H9 (cell line): ENCODE data around the gene ICAM2. TPM values are rescaled to one million over a fixed set of nuclear protein-coding genes. Genes with fewer than 3 reads are reported as not detected.

Experiments used
- DNase-seq: peaks from one replicate; pipeline ENCODE4 v3.0.0-alpha.2; 2017
- H2AFZ ChIP-seq: one replicate; pipeline ENCODE4 v1.6.1; 2013; ENCODE audit warnings: mild to moderate bottlenecking, low read length, control low read depth, moderate library complexity
- H2AK5ac ChIP-seq: 2 replicates; pipeline ENCODE4 v1.6.1; 2013; ENCODE audit warnings: low read length, control low read depth, mixed read lengths; ENCODE audit not compliant: insufficient read length
- H2BK120ac ChIP-seq: one replicate; pipeline ENCODE4 v1.6.1; 2013; ENCODE audit warnings: low read depth, mild to moderate bottlenecking, low read length, control low read depth, inconsistent platforms; ENCODE audit not compliant: poor library complexity, severe bottlenecking
- H2BK12ac ChIP-seq: 2 replicates; pipeline ENCODE4 v1.6.1; 2013; ENCODE audit warnings: low read length, control low read depth, mixed read lengths, low read depth; ENCODE audit not compliant: insufficient read length
- H2BK15ac ChIP-seq: 2 replicates; pipeline ENCODE4 v1.6.1; 2013; ENCODE audit warnings: low read depth, low read length, control low read depth
- H2BK20ac ChIP-seq: one replicate; pipeline ENCODE4 v1.6.1; 2013; ENCODE audit warnings: low read depth, mild to moderate bottlenecking, low read length, control low read depth, inconsistent platforms; ENCODE audit not compliant: poor library complexity, severe bottlenecking
- H2BK5ac ChIP-seq: 2 replicates; pipeline ENCODE4 v1.6.1; 2013; ENCODE audit warnings: low read length, control low read depth, mixed read lengths; ENCODE audit not compliant: insufficient read length
- H3K14ac ChIP-seq: 2 replicates; pipeline ENCODE4 v1.6.1; 2013; ENCODE audit warnings: low read length, control low read depth; ENCODE audit not compliant: insufficient read depth
- H3K18ac ChIP-seq: 2 replicates; pipeline ENCODE4 v1.6.1; 2013; ENCODE audit warnings: low read depth, mild to moderate bottlenecking, mixed read lengths, low read length, control low read depth; ENCODE audit not compliant: insufficient read length
- H3K23ac ChIP-seq: 2 replicates; pipeline ENCODE4 v1.6.1; 2013; ENCODE audit warnings: low read length, control low read depth, mixed read lengths, low read depth; ENCODE audit not compliant: insufficient read length
- H3K23me2 ChIP-seq: 2 replicates; pipeline ENCODE4 v1.6.1; 2013; ENCODE audit warnings: low read depth, mild to moderate bottlenecking, mixed read lengths, low read length, control low read depth; ENCODE audit not compliant: insufficient read length, poor library complexity, severe bottlenecking
- H3K27ac ChIP-seq: 2 replicates; pipeline ENCODE4 v1.5.1; 2013; ENCODE audit warnings: low read length, control low read depth, mixed read lengths, low read depth; ENCODE audit not compliant: insufficient read length
- H3K27me3 ChIP-seq: 2 replicates; pipeline ENCODE4 v1.6.1; 2013; ENCODE audit warnings: low read length, control low read depth, inconsistent platforms; ENCODE audit not compliant: insufficient read depth
- H3K4ac ChIP-seq: 2 replicates; pipeline ENCODE4 v1.6.1; 2013; ENCODE audit warnings: low read depth, mild to moderate bottlenecking, control low read depth, inconsistent platforms, low read length, moderate library complexity
- H3K4me1 ChIP-seq: 2 replicates; pipeline ENCODE4 v1.6.1; 2013; ENCODE audit warnings: low read length, control low read depth, inconsistent platforms; ENCODE audit not compliant: insufficient read depth
- H3K4me2 ChIP-seq: 2 replicates; pipeline ENCODE4 v1.6.1; 2013; ENCODE audit warnings: low read length, control low read depth, mixed read lengths; ENCODE audit not compliant: insufficient read length, insufficient read depth
- H3K56ac ChIP-seq: 2 replicates; pipeline ENCODE4 v1.6.1; 2013; ENCODE audit warnings: low read depth, mild to moderate bottlenecking, mixed read lengths, low read length, control low read depth; ENCODE audit not compliant: insufficient read length
- H3K79me1 ChIP-seq: 2 replicates; pipeline ENCODE4 v1.6.1; 2013; ENCODE audit warnings: low read depth, mild to moderate bottlenecking, moderate library complexity, low read length, control low read depth, inconsistent platforms; ENCODE audit not compliant: insufficient read depth, poor library complexity, severe bottlenecking
- H3K79me2 ChIP-seq: 2 replicates; pipeline ENCODE4 v1.6.1; 2013; ENCODE audit warnings: low read length, control low read depth, inconsistent platforms; ENCODE audit not compliant: insufficient read depth
- H3K9ac ChIP-seq: 2 replicates; pipeline ENCODE4 v1.6.1; 2013; ENCODE audit warnings: low read length, control low read depth, mixed read lengths; ENCODE audit not compliant: insufficient read length; ENCODE audit errors: extremely low read depth
- H3K9me3 ChIP-seq: one replicate; pipeline ENCODE4 v1.6.1; 2013; ENCODE audit warnings: low read depth, low read length, inconsistent platforms; ENCODE audit not compliant: control insufficient read depth
- H3T11ph ChIP-seq: one replicate; pipeline ENCODE4 v1.6.1; 2013; ENCODE audit warnings: mild to moderate bottlenecking, low read length, control low read depth, inconsistent platforms
- H4K20me1 ChIP-seq: one replicate; pipeline ENCODE4 v1.6.1; 2013; ENCODE audit not compliant: control insufficient read depth, insufficient read length, insufficient read depth
- H4K5ac ChIP-seq: 2 replicates; pipeline ENCODE4 v1.6.1; 2013; ENCODE audit warnings: low read depth, mild to moderate bottlenecking, mixed read lengths, low read length, control low read depth; ENCODE audit not compliant: insufficient read length
- H4K8ac ChIP-seq: replicated peaks from 2 replicates; pipeline ENCODE4 v1.6.1; 2013; ENCODE audit warnings: low read length, control low read depth, mixed read lengths, low read depth; ENCODE audit not compliant: insufficient read length
- H4K91ac ChIP-seq: 2 replicates; pipeline ENCODE4 v1.6.1; 2013; ENCODE audit warnings: low read depth, mild to moderate bottlenecking, moderate library complexity, mixed read lengths, low read length, control low read depth; ENCODE audit not compliant: insufficient read length
- H3K27ac Mint-ChIP-seq, 3 experiments: 2 replicates in 2 of 3; 3 replicates in 1 of 3; pipeline ENCODE4 v1.8.0; 2020 to 2021; ENCODE audit warnings: mixed read lengths in 3 of 3, mild to moderate bottlenecking in 1 of 3, moderate library complexity in 1 of 3
- H3K27me3 Mint-ChIP-seq: 2 replicates; pipeline ENCODE4 v1.8.0; 2021; ENCODE audit warnings: low read depth, mild to moderate bottlenecking, moderate library complexity, mixed read lengths
- H3K36me3 Mint-ChIP-seq, 3 experiments: 2 replicates in 2 of 3; 3 replicates in 1 of 3; pipeline ENCODE4 v1.8.0; 2020 to 2021; ENCODE audit warnings: low read depth in 3 of 3, mixed read lengths in 3 of 3; ENCODE audit not compliant: insufficient read depth in 1 of 3
- H3K4me1 Mint-ChIP-seq, 2 experiments: 2 replicates each; pipeline ENCODE4 v1.8.0; 2020; ENCODE audit warnings: mixed read lengths in 2 of 2
- H3K4me3 Mint-ChIP-seq, 2 experiments: 2 replicates in 1 of 2; 3 replicates in 1 of 2; pipeline ENCODE4 v1.8.0; 2020 to 2021; ENCODE audit warnings: mild to moderate bottlenecking in 2 of 2, mixed read lengths in 2 of 2, moderate library complexity in 1 of 2
- H3K9me3 Mint-ChIP-seq, 2 experiments: 2 replicates in 1 of 2; 3 replicates in 1 of 2; pipeline ENCODE4 v1.8.0; 2020; ENCODE audit warnings: mild to moderate bottlenecking in 2 of 2, mixed read lengths in 2 of 2, moderate library complexity in 1 of 2
- WGBS: extraction: QIAGEN DNeasy Blood & Tissue Kit; methylation state at CpG from one replicate; pipeline ENCODE4 v1.1.7; 2013; ENCODE audit warnings: missing lambda C conversion rate, low lambda C conversion rate, mixed read lengths; ENCODE audit not compliant: insufficient read length; ENCODE audit errors: extremely low coverage; 5-methylcytosine and 5-hydroxymethylcytosine counted together
- total RNA-seq: library from RNA; stranded (reverse); gene quantifications from 2 replicates; pipeline ENCODE4 v1.2.1, GENCODE V29; 2021
- TF ChIP-seq, protein P1 (sequence below): fragments of 200-600 bp; sonication (generic); conservative IDR thresholded peaks from 3 replicates; pipeline ENCODE4 v1.8.0; 2021; ENCODE audit warnings: antibody characterized with exemption, mild to moderate bottlenecking

The ICAM2 gene
- total RNA-seq, 1 experiment from 2014 or later = 0.28 TPM

DNA sequence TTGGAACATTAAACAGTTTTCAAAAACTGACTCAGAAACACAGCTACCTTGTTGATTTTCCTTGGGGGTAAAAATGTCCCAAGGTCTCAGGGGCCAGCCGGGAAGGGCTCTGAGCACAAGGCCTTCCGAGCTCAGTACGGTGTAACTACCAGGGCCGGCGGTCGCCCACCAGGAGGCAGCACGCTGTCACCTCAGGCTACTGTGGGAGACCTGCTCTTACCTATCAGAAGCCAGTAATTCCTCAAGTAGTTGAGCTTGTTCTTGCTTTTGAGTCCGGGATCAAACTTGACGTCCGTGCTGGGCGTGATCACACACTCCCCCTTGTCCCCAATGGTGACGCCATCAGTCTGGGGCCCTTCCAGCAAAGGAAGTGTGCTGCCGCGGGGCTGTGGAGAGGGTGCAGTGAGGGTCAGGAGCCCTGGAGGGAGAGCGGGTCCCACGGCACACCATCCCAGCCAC, 43.4 kb upstream of the ICAM2 start:
- WGBS = no CpG with 5 or more reads among the region's 16 CpGs

More for the DNA sequence above, 43.4 kb upstream of the ICAM2 start:
- no peak overlapping the region for H3K23ac ChIP-seq
- peaks cover 6 to 14% (median 6%) of the 10 kb centered on the region in 3 experiments for H3K36me3 Mint-ChIP-seq
- TF ChIP-seq, protein P1, sequence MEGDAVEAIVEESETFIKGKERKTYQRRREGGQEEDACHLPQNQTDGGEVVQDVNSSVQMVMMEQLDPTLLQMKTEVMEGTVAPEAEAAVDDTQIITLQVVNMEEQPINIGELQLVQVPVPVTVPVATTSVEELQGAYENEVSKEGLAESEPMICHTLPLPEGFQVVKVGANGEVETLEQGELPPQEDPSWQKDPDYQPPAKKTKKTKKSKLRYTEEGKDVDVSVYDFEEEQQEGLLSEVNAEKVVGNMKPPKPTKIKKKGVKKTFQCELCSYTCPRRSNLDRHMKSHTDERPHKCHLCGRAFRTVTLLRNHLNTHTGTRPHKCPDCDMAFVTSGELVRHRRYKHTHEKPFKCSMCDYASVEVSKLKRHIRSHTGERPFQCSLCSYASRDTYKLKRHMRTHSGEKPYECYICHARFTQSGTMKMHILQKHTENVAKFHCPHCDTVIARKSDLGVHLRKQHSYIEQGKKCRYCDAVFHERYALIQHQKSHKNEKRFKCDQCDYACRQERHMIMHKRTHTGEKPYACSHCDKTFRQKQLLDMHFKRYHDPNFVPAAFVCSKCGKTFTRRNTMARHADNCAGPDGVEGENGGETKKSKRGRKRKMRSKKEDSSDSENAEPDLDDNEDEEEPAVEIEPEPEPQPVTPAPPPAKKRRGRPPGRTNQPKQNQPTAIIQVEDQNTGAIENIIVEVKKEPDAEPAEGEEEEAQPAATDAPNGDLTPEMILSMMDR = peak; percentile 88
- no peaks in the 10 kb centered on the region; the same call in 1 of the 2 replicates for H3K27me3 Mint-ChIP-seq
- no peaks in the 10 kb centered on the region for H3K27me3 ChIP-seq
- DNase-seq = peak; percentile 94
- peak overlapping the region in 1 of 2 experiments; percentile 46; a peak in 2 of 5 replicates for H3K4me3 Mint-ChIP-seq
- H3K27ac ChIP-seq = no peak overlapping the region
- H4K91ac ChIP-seq = no peak overlapping the region
- H3K56ac ChIP-seq = no peak overlapping the region
- H3K4me2 ChIP-seq = no peak overlapping the region
- H2BK15ac ChIP-seq = no peak overlapping the region
- H2BK20ac ChIP-seq = no peak overlapping the region
- H3K79me1 ChIP-seq = no peaks in the 10 kb centered on the region
- no peak overlapping the region for H2AFZ ChIP-seq
- H3K4me1 ChIP-seq = no peaks in the 10 kb centered on the region
- H3K18ac ChIP-seq = no peak overlapping the region
- H3K79me2 ChIP-seq = no peaks in the 10 kb centered on the region
- H2AK5ac ChIP-seq = no peak overlapping the region
- H2BK120ac ChIP-seq = no peak overlapping the region
- H3K9me3 ChIP-seq = no peaks in the 10 kb centered on the region
- no peak overlapping the region for H4K5ac ChIP-seq
- H3T11ph ChIP-seq = no peak overlapping the region
- no peak overlapping the region for H3K4ac ChIP-seq
- H3K27ac Mint-ChIP-seq = peak overlapping the region in 1 of 3 experiments; percentile 63; a peak in 2 of 7 replicates
- H4K20me1 ChIP-seq = no peaks in the 10 kb centered on the region
- H4K8ac ChIP-seq = no peak overlapping the region
- H2BK12ac ChIP-seq = no peak overlapping the region
- no peak overlapping the region for H2BK5ac ChIP-seq
- H3K9ac ChIP-seq = no peak overlapping the region
- peaks cover 4 to 5% of the 10 kb centered on the region in 2 experiments; a peak in 3 of 5 replicates for H3K9me3 Mint-ChIP-seq
- H3K23me2 ChIP-seq = no peaks in the 10 kb centered on the region
- peak overlapping the region; percentile 59 for H3K14ac ChIP-seq
- H3K4me1 Mint-ChIP-seq = peaks cover 14 to 17% of the 10 kb centered on the region in 2 experiments
